ENCODE results near the gene HTR2C. TPM values are rescaled to one million over a fixed set of nuclear protein-coding genes. Genes with fewer than 3 reads are reported as not detected.

HTR2C gene
- total and polyA plus RNA-seq, 10 of the 15 experiments (the other 5 are each of a cell fraction or from before 2014, with no cell fraction given) = 0.03 TPM; not detected in 9

GRCh38 chrX:114675365-114675764, 91.5 kb downstream of the HTR2C start:
- Histone ChIP-seq H3K4me3 (no peak overlapping the region), H3K27me3 (replicated peaks in 1 of 2; ENCODE audit: control insufficient read depth in 2 of 2, insufficient read depth in 2 of 2, low read length in 1 of 2) (no peaks in the 10 kb centered on the region), H3K9ac (ENCODE audit: control insufficient read depth, insufficient read depth, low read length) (no peak overlapping the region), H4K20me1 (ENCODE audit: control insufficient read depth, insufficient read depth) (no peaks in the 10 kb centered on the region), H3K27ac (ENCODE audit: control insufficient read depth, insufficient read depth) (no peak overlapping the region), H3K4me2 (ENCODE audit: control insufficient read depth, insufficient read depth) (no peak overlapping the region), H3K36me3 (ENCODE audit: control insufficient read depth in 2 of 2, insufficient read depth in 2 of 2, low read length in 1 of 2) (no peaks in the 10 kb centered on the region), H3K4me1 (ENCODE audit: control insufficient read depth, insufficient read depth, low read length) (no peaks in the 10 kb centered on the region), H2AFZ (ENCODE audit: control insufficient read depth, low read depth, low read length) (no peak overlapping the region), H3K9me3 (replicated peaks; ENCODE audit: control insufficient read depth, insufficient read depth, low read length) (no peaks in the 10 kb centered on the region), H3K79me2 (ENCODE audit: control insufficient read depth, insufficient read depth, low read length) (no peaks in the 10 kb centered on the region)
- 2% methylated on average over 2 of the region's 2 CpGs for WGBS (ENCODE audit: insufficient coverage, insufficient replicate concordance, low lambda C conversion rate, missing lambda C conversion rate)
- intact Hi-C loops (cut with micrococcal nuclease; ENCODE audit: unreplicated experiment) = no loop called here
- DNase-seq (ENCODE audit: low read depth, low spot score) (no peak), ATAC-seq (no peak), FAIRE-seq (no peak)
- in situ Hi-C loops (cut with MboI) = no loop called here
- ChIA-PET RAD21 (ENCODE audit: unreplicated experiment) (no interaction called here), POLR2A (no interaction called here), SMC1A (ENCODE audit: uncharacterized antibody, unreplicated experiment) (no interaction called here), CTCF (no interaction called here)
- no TSS peak for BruUV-seq (replicated peaks)
- TF ChIP-seq ASH2L (IDR thresholded peaks at IDR 0.05; ENCODE audit: borderline replicate concordance, low read depth) (no peak), HDGF (IDR thresholded peaks at IDR 0.05) (no peak), RFX5 (IDR thresholded peaks at IDR 0.05; ENCODE audit: low read depth, low read length) (no peak), E2F8 (IDR thresholded peaks at IDR 0.05; ENCODE audit: low read depth, partially characterized antibody) (no peak), PAX5 (IDR thresholded peaks at IDR 0.05; ENCODE audit: borderline replicate concordance, low read depth, low read length) (no peak), EED (IDR thresholded peaks at IDR 0.05; ENCODE audit: low read depth) (no peak), PKNOX1 (IDR thresholded peaks at IDR 0.05) (no peak), LARP7 (IDR thresholded peaks at IDR 0.05) (no peak), STAT3 (IDR thresholded peaks at IDR 0.05; ENCODE audit: low read depth, low read length) (no peak), USF2 (IDR thresholded peaks at IDR 0.05; ENCODE audit: borderline replicate concordance, low read depth, low read length) (no peak), SP1 (IDR thresholded peaks at IDR 0.05; ENCODE audit: low read depth, low read length) (no peak), TCF12 (IDR thresholded peaks at IDR 0.05; ENCODE audit: low read depth, low read length) (no peak), NFIC (IDR thresholded peaks at IDR 0.05; ENCODE audit: low read depth, low read length) (no peak), HDAC6 (IDR thresholded peaks at IDR 0.05; ENCODE audit: unreplicated experiment) (no peak), MEF2B (IDR thresholded peaks at IDR 0.05; ENCODE audit: partially characterized antibody, poor library complexity, severe bottlenecking) (no peak), IKZF2 (IDR thresholded peaks at IDR 0.05) (no peak), NFYA (IDR thresholded peaks at IDR 0.05; ENCODE audit: borderline replicate concordance, low read depth, low read length) (no peak), POLR2AphosphoS5 (IDR thresholded peaks at IDR 0.05; ENCODE audit: low read length) (no peak), STAT1 (conservative IDR thresholded peaks at IDR 0.05) (no peak)
- TF ChIP-seq, protein P1, sequence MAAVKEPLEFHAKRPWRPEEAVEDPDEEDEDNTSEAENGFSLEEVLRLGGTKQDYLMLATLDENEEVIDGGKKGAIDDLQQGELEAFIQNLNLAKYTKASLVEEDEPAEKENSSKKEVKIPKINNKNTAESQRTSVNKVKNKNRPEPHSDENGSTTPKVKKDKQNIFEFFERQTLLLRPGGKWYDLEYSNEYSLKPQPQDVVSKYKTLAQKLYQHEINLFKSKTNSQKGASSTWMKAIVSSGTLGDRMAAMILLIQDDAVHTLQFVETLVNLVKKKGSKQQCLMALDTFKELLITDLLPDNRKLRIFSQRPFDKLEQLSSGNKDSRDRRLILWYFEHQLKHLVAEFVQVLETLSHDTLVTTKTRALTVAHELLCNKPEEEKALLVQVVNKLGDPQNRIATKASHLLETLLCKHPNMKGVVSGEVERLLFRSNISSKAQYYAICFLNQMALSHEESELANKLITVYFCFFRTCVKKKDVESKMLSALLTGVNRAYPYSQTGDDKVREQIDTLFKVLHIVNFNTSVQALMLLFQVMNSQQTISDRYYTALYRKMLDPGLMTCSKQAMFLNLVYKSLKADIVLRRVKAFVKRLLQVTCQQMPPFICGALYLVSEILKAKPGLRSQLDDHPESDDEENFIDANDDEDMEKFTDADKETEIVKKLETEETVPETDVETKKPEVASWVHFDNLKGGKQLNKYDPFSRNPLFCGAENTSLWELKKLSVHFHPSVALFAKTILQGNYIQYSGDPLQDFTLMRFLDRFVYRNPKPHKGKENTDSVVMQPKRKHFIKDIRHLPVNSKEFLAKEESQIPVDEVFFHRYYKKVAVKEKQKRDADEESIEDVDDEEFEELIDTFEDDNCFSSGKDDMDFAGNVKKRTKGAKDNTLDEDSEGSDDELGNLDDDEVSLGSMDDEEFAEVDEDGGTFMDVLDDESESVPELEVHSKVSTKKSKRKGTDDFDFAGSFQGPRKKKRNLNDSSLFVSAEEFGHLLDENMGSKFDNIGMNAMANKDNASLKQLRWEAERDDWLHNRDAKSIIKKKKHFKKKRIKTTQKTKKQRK (IDR thresholded peaks at IDR 0.05; ENCODE audit: low read depth, low read length) = no peak

Measured in GM12878 (cell line).